ENCODE results near the gene SEC14L6.

- TF ChIP-seq POLR2A (IDR thresholded peaks at IDR 0.05): no peak
- no peak for TF ChIP-seq CTCF (IDR thresholded peaks at IDR 0.05)
Observed at GRCh38 chr22:30495041-30495784, 51.3 kb downstream of the SEC14L6 start.
